NCI-H187 treated with DMSO at 0.1 percent for 48 hours (cell line): ENCODE results near the gene SIN3A.
"Not testable (repeated sequence)": the region's sequence is repeated elsewhere in the genome, so short reads cannot be mapped to it uniquely, and the experiment has no call there.

Experiments
- DNase-seq: peaks from one replicate; lab custom pipeline; 2025; lab: John Stamatoyannopoulos, UW

Gene SIN3A

GRCh38 chr15:75450307-75451201 is 936 bp downstream of the SIN3A start:
- peak; percentile 67 for DNase-seq

GRCh38 chr15:75449585-75450306 is 1.7 kb downstream of the SIN3A start:
- DNase-seq: no peak

- not testable (repeated sequence) for DNase-seq
These were observed 3.3 kb downstream of the SIN3A start for GRCh38 chr15:75448171-75448570.

GRCh38 chr15:75446151-75446550 is 5.3 kb downstream of the SIN3A start:
- DNase-seq: no peak

GRCh38 chr15:75445324-75445723 is 6.2 kb downstream of the SIN3A start:
- not testable (repeated sequence) for DNase-seq

- not testable (repeated sequence) for DNase-seq
These were observed 7.5 kb downstream of the SIN3A start for GRCh38 chr15:75443972-75444453.

- DNase-seq: no peak
These were observed 13.8 kb downstream of the SIN3A start for GRCh38 chr15:75437721-75438120.

GRCh38 chr15:75436881-75437280 is 14.6 kb downstream of the SIN3A start:
- DNase-seq: no peak

GRCh38 chr15:75431682-75432081 is 19.8 kb downstream of the SIN3A start:
- DNase-seq: no peak

GRCh38 chr15:75431270-75431669 is 20.2 kb downstream of the SIN3A start:
- DNase-seq: no peak

GRCh38 chr15:75430259-75430658 is 21.2 kb downstream of the SIN3A start:
- DNase-seq: no peak

GRCh38 chr15:75428152-75428551 is 23.3 kb downstream of the SIN3A start:
- DNase-seq: no peak

GRCh38 chr15:75425966-75426500 is 25.5 kb downstream of the SIN3A start:
- DNase-seq: no peak

GRCh38 chr15:75422554-75422953 is 28.9 kb downstream of the SIN3A start:
- DNase-seq: no peak

- no peak for DNase-seq
These were observed 30.8 kb downstream of the SIN3A start for GRCh38 chr15:75420698-75421097.

GRCh38 chr15:75416584-75416983 is 34.9 kb downstream of the SIN3A start:
- no peak for DNase-seq

GRCh38 chr15:75410196-75410595 is 41.3 kb downstream of the SIN3A start:
- DNase-seq: no peak

- no peak for DNase-seq
These were observed 44.4 kb downstream of the SIN3A start for GRCh38 chr15:75407083-75407482.

GRCh38 chr15:75403892-75404291 is 47.6 kb downstream of the SIN3A start:
- no peak for DNase-seq

GRCh38 chr15:75397494-75397893 is 54.0 kb downstream of the SIN3A start:
- DNase-seq: no peak

GRCh38 chr15:75389791-75390382 is 61.6 kb downstream of the SIN3A start:
- peak; percentile 35 for DNase-seq

- DNase-seq: not testable (repeated sequence)
These were observed 67.5 kb downstream of the SIN3A start for GRCh38 chr15:75383986-75384385.
